ENCODE data around the gene CROCC2.

The CROCC2 gene

GRCh38 chr2:241030883-241031282, 124.7 kb downstream of the CROCC2 start:
- DNase-seq (ENCODE audit: insufficient read length, low spot score) (no peak), FAIRE-seq (no peak)
- TF ChIP-seq, protein P1, sequence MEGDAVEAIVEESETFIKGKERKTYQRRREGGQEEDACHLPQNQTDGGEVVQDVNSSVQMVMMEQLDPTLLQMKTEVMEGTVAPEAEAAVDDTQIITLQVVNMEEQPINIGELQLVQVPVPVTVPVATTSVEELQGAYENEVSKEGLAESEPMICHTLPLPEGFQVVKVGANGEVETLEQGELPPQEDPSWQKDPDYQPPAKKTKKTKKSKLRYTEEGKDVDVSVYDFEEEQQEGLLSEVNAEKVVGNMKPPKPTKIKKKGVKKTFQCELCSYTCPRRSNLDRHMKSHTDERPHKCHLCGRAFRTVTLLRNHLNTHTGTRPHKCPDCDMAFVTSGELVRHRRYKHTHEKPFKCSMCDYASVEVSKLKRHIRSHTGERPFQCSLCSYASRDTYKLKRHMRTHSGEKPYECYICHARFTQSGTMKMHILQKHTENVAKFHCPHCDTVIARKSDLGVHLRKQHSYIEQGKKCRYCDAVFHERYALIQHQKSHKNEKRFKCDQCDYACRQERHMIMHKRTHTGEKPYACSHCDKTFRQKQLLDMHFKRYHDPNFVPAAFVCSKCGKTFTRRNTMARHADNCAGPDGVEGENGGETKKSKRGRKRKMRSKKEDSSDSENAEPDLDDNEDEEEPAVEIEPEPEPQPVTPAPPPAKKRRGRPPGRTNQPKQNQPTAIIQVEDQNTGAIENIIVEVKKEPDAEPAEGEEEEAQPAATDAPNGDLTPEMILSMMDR (IDR thresholded peaks at IDR 0.05; ENCODE audit: insufficient read depth, missing control alignments), result no peak

DNA sequence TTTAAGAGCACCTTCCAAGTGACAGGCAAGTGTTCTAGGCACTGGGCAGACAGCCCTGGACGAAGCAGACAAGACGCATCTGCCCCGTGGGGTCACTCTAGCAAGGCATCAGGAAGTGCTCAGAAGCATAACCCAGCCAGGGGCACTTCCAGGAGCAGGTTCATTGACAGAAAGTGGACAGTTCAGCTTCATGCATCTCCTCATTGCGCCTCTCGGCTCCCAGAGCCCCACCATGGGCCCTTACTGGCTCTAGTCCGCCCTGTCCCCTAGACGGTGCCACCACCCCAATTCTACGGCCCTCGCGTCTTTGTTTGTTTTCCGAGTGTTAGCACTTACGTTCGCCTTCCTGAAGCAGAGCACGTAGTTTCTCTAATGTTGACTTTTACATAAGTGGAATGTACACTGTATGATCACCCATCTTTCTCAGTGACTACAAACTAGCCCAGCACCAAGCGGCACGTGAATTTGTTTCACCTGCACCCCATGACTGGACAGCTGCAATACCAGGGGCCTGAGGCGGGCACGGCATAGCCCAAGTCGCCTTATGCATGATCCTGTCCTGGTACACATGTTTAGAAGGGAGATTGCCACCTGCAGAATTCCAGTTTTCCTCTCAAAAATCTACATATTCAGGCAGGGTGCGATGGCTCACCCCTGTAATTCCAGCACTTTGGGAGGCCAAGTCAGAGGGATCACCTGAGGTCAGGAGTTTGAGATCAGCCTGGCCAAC, 125.5 kb downstream of the CROCC2 start:
- no peak for FAIRE-seq
- DNase-seq (ENCODE audit: insufficient read length, low spot score), result no peak
- TF ChIP-seq, protein P1 (IDR thresholded peaks at IDR 0.05; ENCODE audit: insufficient read depth, missing control alignments), result no peak

GRCh38 chr2:241033336-241033987, 127.3 kb downstream of the CROCC2 start:
- no peak for DNase-seq (ENCODE audit: insufficient read length, low spot score)
- TF ChIP-seq, protein P1 (IDR thresholded peaks at IDR 0.05; ENCODE audit: insufficient read depth, missing control alignments), result no peak
- no peak for FAIRE-seq

- DNase-seq (ENCODE audit: insufficient read length, low spot score) (no peak), FAIRE-seq (no peak)
- TF ChIP-seq, protein P1 (IDR thresholded peaks at IDR 0.05; ENCODE audit: insufficient read depth, missing control alignments), result no peak
These were observed 127.9 kb downstream of the CROCC2 start for GRCh38 chr2:241033994-241034393.

GRCh38 chr2:241034490-241035141, 128.5 kb downstream of the CROCC2 start:
- DNase-seq (ENCODE audit: insufficient read length, low spot score), result no peak
- no peak for FAIRE-seq
- TF ChIP-seq, protein P1 (IDR thresholded peaks at IDR 0.05; ENCODE audit: insufficient read depth, missing control alignments), result no peak

DNA sequence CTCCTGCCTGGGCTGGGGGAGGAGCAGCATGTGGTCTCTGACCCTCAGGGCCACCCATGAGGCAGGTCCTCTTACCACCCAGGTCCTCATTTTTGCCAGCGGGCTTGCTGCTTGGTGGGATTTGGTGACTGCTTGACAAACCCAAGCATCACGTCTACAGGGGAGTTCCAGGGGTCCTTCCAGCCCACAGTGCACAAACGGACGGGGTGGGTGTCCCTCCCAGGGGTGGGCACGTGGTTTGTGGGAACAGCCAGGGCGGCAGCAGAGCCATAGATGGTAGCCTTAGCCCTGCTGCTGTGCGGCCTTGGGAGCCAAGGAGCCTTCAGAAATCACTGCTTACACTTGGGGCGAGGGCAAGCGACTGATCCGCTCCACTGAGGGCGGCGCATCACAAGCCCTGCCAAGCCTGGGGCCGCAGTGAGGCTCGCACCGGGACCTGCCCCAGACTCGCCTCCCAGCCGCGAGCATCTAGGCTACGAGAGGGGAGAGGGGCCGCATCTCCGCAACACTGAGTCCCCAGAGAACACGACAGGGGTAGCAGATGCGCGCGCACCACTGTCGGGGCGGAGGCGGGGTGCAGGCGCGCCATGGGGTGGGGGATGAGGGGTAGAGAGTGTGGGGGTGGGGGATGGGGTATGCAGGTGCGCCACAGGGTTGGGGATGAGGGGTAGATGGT, 129.1 kb downstream of the CROCC2 start:
- no peak for FAIRE-seq
- DNase-seq (ENCODE audit: insufficient read length, low spot score), result no peak
- TF ChIP-seq, protein P1 (IDR thresholded peaks at IDR 0.05; ENCODE audit: insufficient read depth, missing control alignments), result no peak
